Subcutaneous abdominal adipose tissue (tissue), 5 donors: Measurements from ENCODE around the gene KCNG4.

Source experiments
- H3K27ac ChIP-seq: one replicate; pipeline ENCODE4 v1.7.0; 2013; ENCODE audit warnings: low read depth, mild to moderate bottlenecking, inconsistent platforms, low read length, moderate library complexity
- H3K27me3 ChIP-seq, 5 donors: one replicate each; pipeline ENCODE4 v1.7.0; 2013; ENCODE audit warnings: low read length in 5 of 5, inconsistent platforms in 1 of 5; ENCODE audit not compliant: control insufficient read depth in 5 of 5, insufficient read depth in 4 of 5
- H3K36me3 ChIP-seq, 5 donors: one replicate each; pipeline ENCODE4 v1.7.0; 2013; ENCODE audit warnings: low read length in 5 of 5; ENCODE audit not compliant: control insufficient read depth in 5 of 5, insufficient read depth in 5 of 5
- H3K4me1 ChIP-seq, 5 donors: one replicate each; pipeline ENCODE4 v1.7.0; 2013; ENCODE audit warnings: low read length in 5 of 5, mild to moderate bottlenecking in 3 of 5, moderate library complexity in 1 of 5; ENCODE audit not compliant: control insufficient read depth in 5 of 5, insufficient read depth in 5 of 5
- H3K4me3 ChIP-seq, 5 donors: one replicate each; pipeline ENCODE4 v1.7.0; 2013; ENCODE audit warnings: low read length in 5 of 5, low read depth in 1 of 5
- H3K9ac ChIP-seq, 5 donors: one replicate each; pipeline ENCODE4 v1.7.0; 2013; ENCODE audit warnings: low read length in 5 of 5, mild to moderate bottlenecking in 4 of 5, moderate library complexity in 3 of 5
- H3K9me3 ChIP-seq, 5 donors: one replicate each; pipeline ENCODE4 v1.7.0; 2013; ENCODE audit warnings: low read length in 5 of 5; ENCODE audit not compliant: control insufficient read depth in 5 of 5
- donor health status: healthy.
- donor health status: healthy.
- donor health status: healthy.
- donor health status: healthy.
- donor health status: healthy.

KCNG4 gene

GRCh38 chr16:84181144-84181915 lies 58.5 kb downstream of the KCNG4 start:
- Histone ChIP-seq H3K4me3 (no peak overlapping the region), H3K9me3 (no peaks in the 10 kb centered on the region), H3K27ac (no peak overlapping the region), H3K9ac (no peak overlapping the region), H3K4me1 (peaks cover 7 to 53% (median 28%) of the 10 kb centered on the region in 5 donors), H3K36me3 (peaks cover 0 to 76% (median 60%) of the 10 kb centered on the region in 5 donors), H3K27me3 (no peaks in the 10 kb centered on the region)

GRCh38 chr16:84180519-84181140 lies 59.2 kb downstream of the KCNG4 start:
- Histone ChIP-seq H3K36me3 (peaks cover 0 to 76% (median 60%) of the 10 kb centered on the region in 5 donors), H3K27me3 (no peaks in the 10 kb centered on the region), H3K27ac (no peak overlapping the region), H3K9ac (no peak overlapping the region), H3K4me1 (peaks cover 5 to 53% (median 28%) of the 10 kb centered on the region in 5 donors), H3K9me3 (no peaks in the 10 kb centered on the region), H3K4me3 (no peak overlapping the region)

DNA sequence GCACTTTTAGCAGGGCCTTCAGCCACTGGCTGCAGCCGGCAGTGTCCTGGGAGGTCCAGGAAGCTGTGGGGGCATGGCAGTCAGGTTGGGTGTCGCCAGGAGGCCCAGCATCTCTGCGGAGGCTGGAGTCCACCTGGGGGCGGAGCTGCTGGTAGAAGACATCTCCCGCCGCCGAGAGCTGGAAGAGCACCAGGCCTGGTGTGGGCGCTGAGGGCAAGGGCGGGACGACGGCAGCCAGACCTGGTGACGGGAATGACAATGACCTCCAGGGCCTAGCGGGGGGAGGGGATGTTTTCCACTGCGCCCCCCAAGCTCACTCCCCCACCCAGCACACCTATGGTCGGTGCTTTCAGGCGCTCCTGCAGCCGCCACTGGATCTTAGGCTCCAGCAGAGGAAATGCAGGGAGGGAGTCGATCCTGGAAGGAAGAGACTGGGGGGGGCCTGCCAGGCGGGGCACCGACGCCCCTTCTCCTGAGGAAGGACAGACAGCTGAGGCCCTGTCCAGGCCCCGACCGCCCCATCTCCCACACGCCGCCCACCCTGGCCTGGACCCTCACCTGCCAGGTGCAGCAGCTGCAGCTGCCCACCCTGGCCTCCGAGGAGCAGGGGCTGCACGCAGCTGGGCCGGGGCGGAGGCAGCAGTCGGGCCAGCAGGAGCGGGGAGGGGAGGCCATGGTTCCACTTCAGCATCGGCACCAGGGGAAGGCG lies 60.0 kb downstream of the KCNG4 start:
- H3K27me3 ChIP-seq, result no peaks in the 10 kb centered on the region
- H3K4me3 ChIP-seq, result no peak overlapping the region
- H3K9ac ChIP-seq, result no peak overlapping the region
- peaks cover 5 to 51% (median 27%) of the 10 kb centered on the region in 5 donors for H3K4me1 ChIP-seq
- peaks cover 0 to 72% (median 60%) of the 10 kb centered on the region in 5 donors for H3K36me3 ChIP-seq
- H3K9me3 ChIP-seq, result no peaks in the 10 kb centered on the region
- H3K27ac ChIP-seq, result no peak overlapping the region

DNA sequence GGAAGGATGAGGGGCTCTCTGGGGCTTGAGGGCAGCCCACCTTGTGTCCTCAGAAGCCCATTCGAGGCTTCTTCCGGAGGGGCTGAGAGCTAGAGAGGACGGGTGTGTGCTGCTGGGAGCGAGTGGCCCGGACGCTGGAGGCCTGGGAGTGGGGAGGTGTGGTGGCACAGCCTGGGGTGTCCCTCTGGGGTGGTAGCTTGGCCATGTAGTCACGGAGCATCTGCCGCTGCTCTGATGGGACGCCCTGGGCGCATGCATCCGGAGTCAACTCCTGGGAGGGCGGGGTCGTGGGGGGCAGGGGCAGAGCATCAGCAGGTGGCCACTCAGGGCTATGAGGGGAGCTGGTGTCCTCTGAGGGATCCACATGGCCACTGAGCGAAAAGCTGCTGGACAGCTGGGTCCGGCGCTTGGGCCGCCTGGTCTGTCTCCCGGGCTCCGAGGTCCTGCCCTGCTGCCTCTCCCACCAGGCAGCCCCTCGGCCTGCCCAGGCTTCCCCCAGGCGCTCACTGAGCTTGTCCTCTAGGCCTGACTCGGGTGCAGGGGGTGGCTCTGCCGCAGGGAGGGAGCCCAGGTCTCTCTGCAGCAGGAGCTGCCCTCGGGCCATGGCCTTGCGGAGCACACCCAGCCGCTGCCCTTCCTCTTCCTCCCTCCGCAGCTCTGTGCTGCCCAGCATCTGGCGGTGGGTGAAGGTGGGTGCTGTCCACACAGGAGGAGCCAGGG lies 60.8 kb downstream of the KCNG4 start:
- no peak overlapping the region for H3K4me3 ChIP-seq
- H3K36me3 ChIP-seq, result peaks cover 0 to 64% (median 60%) of the 10 kb centered on the region in 5 donors
- peak overlapping the region in 1 of 5 donors; percentile 48 for H3K9ac ChIP-seq
- H3K9me3 ChIP-seq, result no peaks in the 10 kb centered on the region
- H3K27me3 ChIP-seq, result no peaks in the 10 kb centered on the region
- H3K27ac ChIP-seq, result no peak overlapping the region
- H3K4me1 ChIP-seq, result peaks cover 5 to 44% (median 27%) of the 10 kb centered on the region in 5 donors

DNA sequence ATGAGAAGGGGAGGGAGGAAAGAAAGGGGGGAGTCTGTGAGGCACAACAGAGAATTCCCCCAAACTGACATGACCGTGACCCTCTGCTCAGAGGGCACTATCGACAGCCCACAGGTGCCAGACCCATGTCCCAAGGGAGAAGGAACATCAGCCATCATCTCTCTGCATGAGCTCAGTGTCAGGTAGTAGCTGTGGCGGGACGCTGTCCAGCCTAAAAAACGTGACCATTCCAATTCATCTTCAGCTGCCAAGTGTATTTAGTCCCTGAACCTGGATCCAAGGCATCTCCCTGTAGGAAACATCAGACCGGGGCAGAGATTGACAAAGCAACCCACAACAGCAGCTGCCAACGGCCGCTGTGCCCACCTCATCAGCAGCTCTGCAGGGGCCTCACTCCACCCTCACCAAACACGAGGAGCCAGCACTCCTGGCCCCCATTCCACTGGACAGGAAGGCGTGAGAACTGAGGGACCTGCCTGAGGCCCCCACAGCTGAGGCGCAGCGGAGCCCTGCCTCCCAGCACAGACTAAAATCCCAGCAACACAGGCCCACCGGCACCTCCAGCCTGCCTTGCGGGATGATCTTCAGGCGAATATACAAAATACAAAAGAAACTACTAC lies 61.6 kb downstream of the KCNG4 start:
- no peaks in the 10 kb centered on the region for H3K9me3 ChIP-seq
- peaks cover 0 to 58% (median 53%) of the 10 kb centered on the region in 5 donors for H3K36me3 ChIP-seq
- peak overlapping the region in 1 of 5 donors; percentile 48 for H3K9ac ChIP-seq
- no peaks in the 10 kb centered on the region for H3K27me3 ChIP-seq
- no peak overlapping the region for H3K4me3 ChIP-seq
- peaks cover 5 to 36% (median 27%) of the 10 kb centered on the region in 5 donors for H3K4me1 ChIP-seq
- peak overlapping the region; percentile 71 for H3K27ac ChIP-seq

DNA sequence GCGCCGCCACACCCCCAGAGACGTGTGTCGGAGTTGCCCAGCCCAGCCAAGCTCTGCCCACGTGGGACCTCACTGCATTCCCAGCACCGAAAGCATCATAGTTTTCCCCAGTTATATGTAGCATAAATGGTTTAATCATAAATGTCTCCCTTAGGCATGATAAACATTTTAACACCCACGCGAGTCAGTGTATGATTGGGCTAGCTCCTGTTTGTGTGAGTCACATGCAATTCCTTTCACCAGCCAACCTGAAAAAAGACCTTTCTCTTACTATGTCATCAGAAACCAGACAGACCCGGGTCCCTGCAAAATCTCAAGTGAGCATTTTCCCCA lies 62.1 kb downstream of the KCNG4 start:
- Histone ChIP-seq H3K4me1 (peaks cover 5 to 32% (median 27%) of the 10 kb centered on the region in 5 donors), H3K36me3 (peaks cover 0 to 52% (median 47%) of the 10 kb centered on the region in 5 donors), H3K9ac (peak overlapping the region in 2 of 5 donors; percentile 20 to 21), H3K4me3 (no peak overlapping the region), H3K27me3 (no peaks in the 10 kb centered on the region), H3K9me3 (no peaks in the 10 kb centered on the region), H3K27ac (peak overlapping the region; percentile 71)

- H3K27ac ChIP-seq, result peak overlapping the region; percentile 71
- no peaks in the 10 kb centered on the region for H3K9me3 ChIP-seq
- H3K27me3 ChIP-seq, result peaks cover 0 to 5% (median 0%) of the 10 kb centered on the region in 5 donors
- peaks cover 5 to 32% (median 27%) of the 10 kb centered on the region in 5 donors for H3K4me1 ChIP-seq
- H3K4me3 ChIP-seq, result peak overlapping the region in 3 of 5 donors; percentile 11 to 26 (median 16)
- H3K9ac ChIP-seq, result peak overlapping the region in 3 of 5 donors; percentile 13 to 38 (median 30)
- H3K36me3 ChIP-seq, result peaks cover 0 to 39% (median 34%) of the 10 kb centered on the region in 5 donors
Measured at GRCh38 chr16:84176192-84177053, 63.4 kb downstream of the KCNG4 start.

DNA sequence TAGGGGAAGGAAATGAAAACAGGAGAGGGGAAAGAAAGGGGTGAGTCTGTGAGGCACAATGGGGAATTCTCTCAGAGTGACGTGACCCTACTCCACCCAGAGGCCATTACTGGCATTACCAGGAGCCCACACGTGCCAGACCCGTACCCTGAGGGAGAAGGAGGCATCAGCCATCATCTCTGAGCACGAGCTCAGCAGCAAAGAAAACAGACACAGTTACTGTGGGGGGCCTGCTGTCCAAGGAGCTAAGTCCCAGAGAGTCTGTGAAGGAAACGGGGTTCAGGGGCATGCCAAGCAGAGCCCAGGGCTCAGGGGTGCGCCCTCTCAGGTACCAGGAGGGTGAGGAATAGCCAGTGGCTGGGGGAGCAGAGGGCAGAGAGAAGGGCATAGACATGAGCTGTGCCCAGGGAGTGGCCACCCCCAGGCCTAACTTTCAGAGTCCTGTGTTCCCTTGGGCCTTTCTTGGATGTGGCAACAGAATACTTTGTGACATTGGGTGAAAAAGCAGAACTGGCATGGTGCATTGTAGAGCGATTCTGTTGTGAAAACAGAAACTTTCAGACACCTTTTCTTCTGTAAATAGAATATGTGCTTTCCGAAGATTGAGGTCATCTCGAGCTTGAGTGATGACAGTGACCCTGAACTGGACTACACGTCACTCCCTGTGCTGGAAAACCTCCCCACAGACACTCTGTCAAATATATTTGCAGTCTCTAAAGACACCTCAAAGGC lies 64.3 kb downstream of the KCNG4 start:
- H3K4me1 ChIP-seq, result peaks cover 5 to 32% (median 27%) of the 10 kb centered on the region in 5 donors
- H3K27ac ChIP-seq, result no peak overlapping the region
- H3K9me3 ChIP-seq, result no peaks in the 10 kb centered on the region
- no peak overlapping the region for H3K4me3 ChIP-seq
- peak overlapping the region in 1 of 5 donors; percentile 25 for H3K9ac ChIP-seq
- peaks cover 0 to 30% (median 25%) of the 10 kb centered on the region in 5 donors for H3K36me3 ChIP-seq
- peaks cover 0 to 5% (median 0%) of the 10 kb centered on the region in 5 donors for H3K27me3 ChIP-seq
